Ishikawa (cell line): ENCODE data around the gene SLC11A2.

Experiments
- CEBPB ChIP-seq: IDR thresholded peaks from 2 replicates; pipeline ENCODE4 v1.6.1; 2012
- CREB1 ChIP-seq: IDR thresholded peaks from 2 replicates; pipeline ENCODE4 v1.6.1; 2012; ENCODE audit warnings: low read depth
- EGR1 ChIP-seq: IDR thresholded peaks from 2 replicates; pipeline ENCODE4 v1.6.1; 2012
- EP300 ChIP-seq: IDR thresholded peaks from 2 replicates; pipeline ENCODE4 v1.6.1; 2012; ENCODE audit warnings: borderline replicate concordance
- FOXM1 ChIP-seq: IDR thresholded peaks from 2 replicates; pipeline ENCODE4 v1.6.1; 2012; ENCODE audit warnings: low read depth, borderline replicate concordance
- NFIC ChIP-seq: IDR thresholded peaks from 2 replicates; pipeline ENCODE4 v1.6.1; 2012
- RAD21 ChIP-seq: IDR thresholded peaks from 2 replicates; pipeline ENCODE4 v1.6.1; 2012; ENCODE audit warnings: low read depth
- REST ChIP-seq: IDR thresholded peaks from 2 replicates; pipeline ENCODE4 v1.6.1; 2012; ENCODE audit warnings: low read depth, mild to moderate bottlenecking
- TAF1 ChIP-seq: IDR thresholded peaks from 2 replicates; pipeline ENCODE4 v1.6.1; 2012; ENCODE audit warnings: low read depth, mild to moderate bottlenecking
- TCF12 ChIP-seq: IDR thresholded peaks from 2 replicates; pipeline ENCODE4 v1.6.1; 2012; ENCODE audit warnings: low read depth
- TEAD4 ChIP-seq: IDR thresholded peaks from 2 replicates; pipeline ENCODE4 v1.6.1; 2012
- USF1 ChIP-seq: IDR thresholded peaks from 2 replicates; pipeline ENCODE4 v1.6.1; 2012
- YY1 ChIP-seq: IDR thresholded peaks from 2 replicates; pipeline ENCODE4 v1.6.1; 2012; ENCODE audit warnings: low read depth
- ZBTB7A ChIP-seq: IDR thresholded peaks from 2 replicates; pipeline ENCODE4 v1.6.1; 2012; ENCODE audit warnings: low read depth
- TF ChIP-seq, protein P1 (sequence below): IDR thresholded peaks from 2 replicates; pipeline ENCODE4 v1.6.1; 2012

The SLC11A2 gene

DNA sequence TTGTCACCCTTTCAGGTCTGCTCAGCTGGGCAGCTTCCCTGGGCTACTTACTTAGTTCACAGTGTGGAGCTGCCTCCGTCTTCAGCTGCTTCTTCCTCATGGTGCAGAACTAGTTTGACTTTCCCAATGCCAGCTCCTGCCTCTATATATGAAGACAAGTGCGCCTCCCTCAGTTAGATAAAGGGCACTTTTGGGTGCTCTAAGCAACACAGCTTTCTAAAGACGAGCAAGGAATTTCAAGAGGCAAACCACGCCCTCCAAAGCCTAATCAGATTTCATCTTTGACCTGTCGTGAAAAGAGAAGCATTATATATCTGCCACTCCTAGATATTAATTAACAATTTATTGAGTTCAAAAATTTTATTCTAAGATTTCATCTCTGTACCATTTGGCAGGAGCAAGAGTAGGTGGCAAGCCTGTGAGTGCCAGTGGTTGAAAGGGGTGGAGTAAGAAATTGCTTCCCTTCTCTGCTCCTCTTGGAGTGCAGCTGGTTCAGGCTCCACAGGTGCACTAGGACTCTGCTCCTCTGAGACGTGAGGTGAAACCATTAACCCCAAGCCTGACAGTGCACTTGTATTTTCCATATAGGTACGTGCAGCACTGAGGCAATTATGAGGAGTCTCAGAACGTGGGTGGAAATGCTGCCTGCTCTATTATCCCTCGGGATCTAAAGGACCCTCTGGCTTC is 2.1 kb upstream of the SLC11A2 start:
- TF ChIP-seq, protein P1, sequence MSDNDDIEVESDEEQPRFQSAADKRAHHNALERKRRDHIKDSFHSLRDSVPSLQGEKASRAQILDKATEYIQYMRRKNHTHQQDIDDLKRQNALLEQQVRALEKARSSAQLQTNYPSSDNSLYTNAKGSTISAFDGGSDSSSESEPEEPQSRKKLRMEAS, result peak; percentile 41; the same call in 1 of the 2 replicates
- peak; percentile 91 for TF ChIP-seq RAD21
- TF ChIP-seq TAF1, result no peak

DNA sequence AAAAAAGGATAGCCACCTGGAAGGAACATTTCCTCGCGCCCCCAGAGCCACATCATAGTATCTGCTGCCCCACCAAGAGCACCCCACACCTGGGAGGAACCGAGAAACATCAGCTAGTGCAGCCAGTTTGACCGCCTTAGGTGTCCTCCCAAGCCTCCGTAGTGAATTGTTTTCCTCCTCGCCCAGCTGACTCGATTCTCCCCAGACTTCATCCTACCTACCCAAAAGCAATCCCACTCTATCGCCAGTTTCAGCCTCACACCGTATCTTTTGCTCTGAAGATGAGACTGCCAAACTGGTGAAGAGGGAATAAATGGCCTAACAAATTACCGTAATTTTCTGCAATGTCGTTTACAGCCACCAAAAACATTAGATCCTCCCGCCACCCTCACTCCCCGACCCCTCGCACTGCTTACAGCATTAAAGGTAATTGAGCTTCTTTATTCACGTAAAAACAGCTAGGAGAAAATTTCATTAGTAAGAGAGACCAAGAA is 1.2 kb upstream of the SLC11A2 start:
- TF ChIP-seq TAF1 (no peak), REST (no peak), YY1 (no peak), EGR1 (no peak), RAD21 (no peak), CEBPB (no peak), NFIC (no peak), EP300 (no peak), TEAD4 (no peak), ZBTB7A (no peak), TCF12 (no peak), FOXM1 (no peak), CREB1 (no peak), USF1 (no peak)
- TF ChIP-seq, protein P1, result no peak

DNA sequence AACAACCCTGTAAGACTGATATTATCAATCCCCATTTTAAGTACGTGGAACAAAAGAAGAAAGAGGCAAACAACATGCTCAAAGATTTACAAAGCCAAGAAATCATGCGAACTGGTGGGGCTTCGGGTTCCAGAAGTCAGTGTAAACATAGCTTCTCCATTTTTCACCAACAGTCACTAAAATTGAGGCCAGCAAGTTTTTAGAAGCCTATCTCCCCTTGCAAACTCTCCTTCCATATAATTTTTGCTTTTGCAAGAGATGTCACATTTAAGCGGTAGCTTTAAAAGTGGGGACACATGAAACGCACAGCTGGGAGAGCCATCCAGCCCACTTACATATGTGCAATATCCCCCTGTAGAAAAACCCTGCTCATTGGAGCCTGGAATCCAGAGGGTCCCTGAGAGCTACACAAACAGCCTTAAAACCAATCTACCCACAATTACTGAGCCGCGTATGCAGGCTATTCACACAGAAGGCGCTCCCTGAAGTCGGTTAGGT is 797 bp downstream of the SLC11A2 start:
- no peak for TF ChIP-seq EP300

- TF ChIP-seq FOXM1 (no peak), CREB1 (no peak), RAD21 (no peak), NFIC (no peak), TAF1 (no peak), EGR1 (no peak), TEAD4 (no peak), ZBTB7A (no peak), REST (no peak), USF1 (no peak), CEBPB (no peak), EP300 (no peak), YY1 (no peak), TCF12 (no peak)
- TF ChIP-seq, protein P1, result no peak
These were observed 2.4 kb downstream of the SLC11A2 start for GRCh38 chr12:51023625-51024382.

DNA sequence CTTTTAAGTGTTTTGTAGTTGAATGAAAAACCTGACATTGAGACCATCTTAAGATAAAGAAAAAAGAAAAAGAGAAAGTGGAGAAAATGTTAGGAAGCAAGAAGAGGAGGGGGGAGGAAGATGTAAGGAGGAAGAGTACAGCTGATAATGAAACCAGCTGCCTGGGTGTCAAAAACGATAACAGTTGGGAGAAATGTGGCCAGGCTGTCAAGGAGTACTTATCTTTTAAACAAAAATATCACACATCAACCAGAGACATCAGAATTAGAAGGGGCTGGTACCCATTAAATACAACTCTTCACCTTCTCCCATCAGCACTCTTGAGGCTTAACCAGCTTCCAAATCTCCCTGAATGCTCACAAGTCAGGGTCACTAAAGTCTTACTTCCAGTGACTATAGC is 4.5 kb downstream of the SLC11A2 start:
- TF ChIP-seq CREB1 (no peak), FOXM1 (no peak), CEBPB (no peak), EGR1 (no peak), TAF1 (no peak), USF1 (no peak), TCF12 (no peak), NFIC (no peak), RAD21 (no peak), ZBTB7A (no peak)
